Measurements from ENCODE around the gene FGD4.

FGD4 gene

GRCh38 chr12:32402170-32402569 lies 2.8 kb downstream of the FGD4 start:
- TF ChIP-seq ZNF8 (CRISPR knock-in tag; IDR thresholded peaks at IDR 0.05) (no peak), ARNTL (CRISPR knock-in tag; IDR thresholded peaks at IDR 0.05; ENCODE audit: borderline replicate concordance, low read depth) (no peak), ZFP30 (CRISPR knock-in tag; IDR thresholded peaks at IDR 0.05) (no peak), POU6F1 (CRISPR knock-in tag; IDR thresholded peaks at IDR 0.05; ENCODE audit: borderline replicate concordance, low read depth) (no peak), GLIS3 (CRISPR knock-in tag; IDR thresholded peaks at IDR 0.05) (no peak), ISL1 (CRISPR knock-in tag; IDR thresholded peaks at IDR 0.05) (no peak), RARB (CRISPR knock-in tag; IDR thresholded peaks at IDR 0.05) (no peak), PPARA (CRISPR knock-in tag; IDR thresholded peaks at IDR 0.05; ENCODE audit: borderline replicate concordance) (no peak)

GRCh38 chr12:32402946-32403345 lies 3.6 kb downstream of the FGD4 start:
- TF ChIP-seq ZFP3 (CRISPR knock-in tag; IDR thresholded peaks at IDR 0.05): no peak
- no peak for TF ChIP-seq ZNF70 (CRISPR knock-in tag; IDR thresholded peaks at IDR 0.05)
- TF ChIP-seq ZC3H10 (CRISPR knock-in tag; IDR thresholded peaks at IDR 0.05): no peak
- TF ChIP-seq TSHZ2 (CRISPR knock-in tag; IDR thresholded peaks at IDR 0.05): no peak
- no peak for ATAC-seq

More at GRCh38 chr12:32402170-32402569, 2.8 kb downstream of the FGD4 start:
- no peak for ATAC-seq

GRCh38 chr12:32407795-32408194 lies 8.4 kb downstream of the FGD4 start:
- ATAC-seq: no peak
- TF ChIP-seq CSDC2 (CRISPR knock-in tag; IDR thresholded peaks at IDR 0.05): no peak
- no peak for TF ChIP-seq ARNTL (CRISPR knock-in tag; IDR thresholded peaks at IDR 0.05; ENCODE audit: borderline replicate concordance, low read depth)
- no peak for TF ChIP-seq ISL1 (CRISPR knock-in tag; IDR thresholded peaks at IDR 0.05)
- no peak for TF ChIP-seq BACH2 (CRISPR knock-in tag; IDR thresholded peaks at IDR 0.05; ENCODE audit: borderline replicate concordance)

- ATAC-seq: no peak
- TF ChIP-seq ZC3H10 (CRISPR knock-in tag; IDR thresholded peaks at IDR 0.05) (no peak), ESRRG (CRISPR knock-in tag; IDR thresholded peaks at IDR 0.05) (no peak), TOX (CRISPR knock-in tag; IDR thresholded peaks at IDR 0.05; ENCODE audit: borderline replicate concordance) (no peak), RARB (CRISPR knock-in tag; IDR thresholded peaks at IDR 0.05) (no peak), TSHZ2 (CRISPR knock-in tag; IDR thresholded peaks at IDR 0.05) (no peak), PATZ1 (CRISPR knock-in tag; IDR thresholded peaks at IDR 0.05; ENCODE audit: borderline replicate concordance) (no peak), ZNF70 (CRISPR knock-in tag; IDR thresholded peaks at IDR 0.05) (no peak), GLIS3 (CRISPR knock-in tag; IDR thresholded peaks at IDR 0.05) (no peak), CSDC2 (CRISPR knock-in tag; IDR thresholded peaks at IDR 0.05) (no peak), ZNF8 (CRISPR knock-in tag; IDR thresholded peaks at IDR 0.05) (no peak), ISL1 (CRISPR knock-in tag; IDR thresholded peaks at IDR 0.05) (no peak), CSRNP3 (CRISPR knock-in tag; IDR thresholded peaks at IDR 0.05) (no peak), CREB5 (CRISPR knock-in tag; IDR thresholded peaks at IDR 0.05; ENCODE audit: low read depth) (no peak), BACH2 (CRISPR knock-in tag; IDR thresholded peaks at IDR 0.05; ENCODE audit: borderline replicate concordance) (no peak), ZFP30 (CRISPR knock-in tag; IDR thresholded peaks at IDR 0.05) (no peak)
Observed at GRCh38 chr12:32413412-32413811, 14.1 kb downstream of the FGD4 start.

Data from SK-N-SH treated with all-trans-retinoic acid at 6 μM for 48 hours (cell line).